HCT116 (cell line): ENCODE data around the gene PACSIN2.

Experiments
- JUND ChIP-seq: IDR thresholded peaks from 2 replicates; pipeline ENCODE4 v1.6.1; 2012
- POLR2A ChIP-seq: IDR thresholded peaks from 2 replicates; pipeline ENCODE4 v1.7.0; 2011; ENCODE audit warnings: borderline replicate concordance; ENCODE audit not compliant: insufficient read depth, insufficient read length; ENCODE audit errors: extremely low read depth
- SIN3A ChIP-seq: IDR thresholded peaks from 2 replicates; pipeline ENCODE4 v1.6.1; 2012; ENCODE audit warnings: low read depth
- SP1 ChIP-seq: IDR thresholded peaks from 2 replicates; pipeline ENCODE4 v1.6.1; 2012; ENCODE audit warnings: low read depth
- TF ChIP-seq, protein P1 (sequence below), 3 experiments: fragments of 200-600 bp in 1 of 3; sonication (generic) in 1 of 3; IDR thresholded peaks in 2 of 3; conservative IDR thresholded peaks in 1 of 3; 2 replicates each; pipeline ENCODE4 v1.5.1; 2012 to 2017; ENCODE audit warnings: low read depth in 2 of 3, low read length in 2 of 3, antibody characterized with exemption in 1 of 3, borderline replicate concordance in 1 of 3, control low read depth in 1 of 3, mild to moderate bottlenecking in 1 of 3, mixed read lengths in 1 of 3, mixed run types in 1 of 3, moderate library complexity in 1 of 3; ENCODE audit not compliant: insufficient read depth in 1 of 3
- TF ChIP-seq, protein P2 (sequence below): IDR thresholded peaks from 2 replicates; pipeline ENCODE4 v1.6.1; 2012

DNA sequence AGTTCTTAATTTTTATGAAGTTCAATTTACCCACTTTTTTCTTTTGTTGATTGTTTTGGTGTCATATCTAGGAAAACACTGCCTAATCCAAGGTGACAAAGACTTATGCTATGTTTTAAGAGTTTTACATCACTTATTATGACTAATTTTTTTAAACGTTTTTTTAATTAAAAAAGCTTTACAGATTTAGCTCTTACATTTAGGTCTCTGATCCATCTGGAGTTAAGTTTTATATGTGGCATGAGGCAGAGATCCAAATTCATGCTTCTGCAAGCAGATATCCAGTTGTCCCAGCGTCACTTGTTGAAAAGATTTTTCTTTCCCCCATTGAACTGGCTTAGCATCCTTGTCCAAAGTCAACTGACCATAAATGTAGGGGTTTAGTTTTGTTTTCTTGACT is 72.6 kb downstream of the PACSIN2 start:
- no peak for TF ChIP-seq SP1
- TF ChIP-seq, protein P1, sequence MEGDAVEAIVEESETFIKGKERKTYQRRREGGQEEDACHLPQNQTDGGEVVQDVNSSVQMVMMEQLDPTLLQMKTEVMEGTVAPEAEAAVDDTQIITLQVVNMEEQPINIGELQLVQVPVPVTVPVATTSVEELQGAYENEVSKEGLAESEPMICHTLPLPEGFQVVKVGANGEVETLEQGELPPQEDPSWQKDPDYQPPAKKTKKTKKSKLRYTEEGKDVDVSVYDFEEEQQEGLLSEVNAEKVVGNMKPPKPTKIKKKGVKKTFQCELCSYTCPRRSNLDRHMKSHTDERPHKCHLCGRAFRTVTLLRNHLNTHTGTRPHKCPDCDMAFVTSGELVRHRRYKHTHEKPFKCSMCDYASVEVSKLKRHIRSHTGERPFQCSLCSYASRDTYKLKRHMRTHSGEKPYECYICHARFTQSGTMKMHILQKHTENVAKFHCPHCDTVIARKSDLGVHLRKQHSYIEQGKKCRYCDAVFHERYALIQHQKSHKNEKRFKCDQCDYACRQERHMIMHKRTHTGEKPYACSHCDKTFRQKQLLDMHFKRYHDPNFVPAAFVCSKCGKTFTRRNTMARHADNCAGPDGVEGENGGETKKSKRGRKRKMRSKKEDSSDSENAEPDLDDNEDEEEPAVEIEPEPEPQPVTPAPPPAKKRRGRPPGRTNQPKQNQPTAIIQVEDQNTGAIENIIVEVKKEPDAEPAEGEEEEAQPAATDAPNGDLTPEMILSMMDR (IDR thresholded peaks at IDR 0.05 in 2 of 3, conservative IDR thresholded peaks at IDR 0.05 in 1 of 3; ENCODE audit: borderline replicate concordance in 1 of 3, insufficient read depth in 1 of 3, low read depth in 2 of 3, low read length in 2 of 3) = no peak
- no peak for TF ChIP-seq JUND
- no peak for TF ChIP-seq SIN3A
- TF ChIP-seq, protein P2, sequence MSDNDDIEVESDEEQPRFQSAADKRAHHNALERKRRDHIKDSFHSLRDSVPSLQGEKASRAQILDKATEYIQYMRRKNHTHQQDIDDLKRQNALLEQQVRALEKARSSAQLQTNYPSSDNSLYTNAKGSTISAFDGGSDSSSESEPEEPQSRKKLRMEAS = no peak
- no peak for TF ChIP-seq POLR2A
